NB4 (cell line): ENCODE data around the gene EFHC2.

ENCODE experiments used
- MYC ChIP-seq: IDR thresholded peaks from 2 replicates; pipeline ENCODE4 v1.6.1; 2011; ENCODE audit warnings: low read depth, low read length
- POLR2A ChIP-seq: IDR thresholded peaks from 2 replicates; pipeline ENCODE4 v1.6.1; 2011; ENCODE audit warnings: mild to moderate bottlenecking; ENCODE audit not compliant: insufficient read length; ENCODE audit errors: extremely low read depth

DNA sequence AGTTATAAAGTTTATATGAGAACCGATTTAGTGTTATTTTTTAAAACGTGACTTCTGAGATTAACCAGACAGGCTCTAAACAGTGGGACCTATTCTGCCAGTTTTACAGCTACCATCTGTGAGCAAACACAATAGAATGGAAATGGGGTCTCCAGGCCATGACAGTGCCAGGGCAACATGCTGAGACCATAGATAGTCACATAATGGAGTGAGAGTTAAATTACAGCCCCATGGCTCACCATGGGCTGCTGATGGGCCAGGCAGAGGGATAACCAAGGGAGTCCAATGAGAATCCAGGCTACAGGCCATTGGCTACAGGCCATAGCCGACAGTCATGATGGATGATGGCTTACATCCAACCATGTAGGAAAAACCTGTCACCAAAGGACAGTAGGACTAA, 186.7 kb downstream of the EFHC2 start:
- TF ChIP-seq POLR2A (no peak), MYC (no peak)
